Stimulated activated CD4-positive, alpha-beta T cell treated with anti-CD3 and anti-CD28 coated beads, Interleukin-2, amount 100 ng/mL, for 24 hours (primary cell): Measurements from ENCODE around the gene ZCCHC3.
A peak's percentile ranks its signal among the peaks of the same experiment; 100 is the strongest.
"Not testable (repeated sequence)": the region's sequence is repeated elsewhere in the genome, so short reads cannot be mapped to it uniquely, and the experiment has no call there.

Experiments used
- DNase-seq, 2 donors: peaks; one replicate each; pipeline ENCODE4 v3.0.0-alpha.2; 2020

The ZCCHC3 gene, protein sequence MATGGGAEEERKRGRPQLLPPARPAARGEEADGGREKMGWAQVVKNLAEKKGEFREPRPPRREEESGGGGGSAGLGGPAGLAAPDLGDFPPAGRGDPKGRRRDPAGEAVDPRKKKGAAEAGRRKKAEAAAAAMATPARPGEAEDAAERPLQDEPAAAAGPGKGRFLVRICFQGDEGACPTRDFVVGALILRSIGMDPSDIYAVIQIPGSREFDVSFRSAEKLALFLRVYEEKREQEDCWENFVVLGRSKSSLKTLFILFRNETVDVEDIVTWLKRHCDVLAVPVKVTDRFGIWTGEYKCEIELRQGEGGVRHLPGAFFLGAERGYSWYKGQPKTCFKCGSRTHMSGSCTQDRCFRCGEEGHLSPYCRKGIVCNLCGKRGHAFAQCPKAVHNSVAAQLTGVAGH

DNA sequence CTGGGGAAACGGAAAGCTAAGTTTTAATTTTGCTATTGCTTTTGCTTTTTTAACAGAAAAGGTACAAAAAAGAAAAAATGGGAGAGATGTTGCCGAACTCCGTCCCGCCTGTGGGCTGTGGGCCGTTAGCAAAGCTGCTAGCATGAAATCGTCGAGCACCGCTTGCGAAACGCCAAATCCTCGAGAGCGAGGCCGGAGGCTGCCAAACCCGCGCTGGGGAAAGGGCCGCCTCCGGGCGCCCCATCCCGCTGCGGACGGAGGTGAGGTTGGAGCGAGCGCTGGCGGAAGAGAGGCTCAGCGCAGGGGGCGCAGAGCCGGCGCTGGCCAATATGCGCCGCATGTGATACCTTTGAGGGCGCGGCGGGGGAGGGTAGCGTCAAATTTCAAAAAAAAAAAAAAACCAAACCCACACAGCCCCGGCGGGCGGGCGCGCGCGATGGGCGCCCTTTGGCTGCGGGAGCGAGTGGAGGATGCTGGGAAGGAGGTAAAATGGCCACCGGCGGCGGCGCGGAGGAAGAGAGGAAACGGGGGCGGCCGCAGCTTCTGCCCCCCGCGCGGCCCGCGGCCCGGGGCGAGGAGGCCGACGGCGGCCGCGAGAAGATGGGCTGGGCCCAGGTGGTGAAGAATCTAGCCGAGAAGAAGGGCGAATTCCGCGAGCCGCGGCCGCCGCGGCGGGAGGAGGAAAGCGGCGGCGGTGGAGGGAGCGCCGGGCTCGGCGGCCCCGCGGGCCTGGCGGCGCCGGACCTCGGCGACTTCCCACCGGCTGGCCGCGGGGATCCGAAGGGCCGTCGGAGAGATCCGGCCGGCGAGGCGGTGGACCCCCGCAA lies at the start of gene ZCCHC3:
Gene ZCCHC3 (plus strand): TSS at position 473 of the 827 bp plus-strand sequence. CDS start 17 bp downstream, at position 490.
- peak; percentile 84 to 85 for DNase-seq

DNA sequence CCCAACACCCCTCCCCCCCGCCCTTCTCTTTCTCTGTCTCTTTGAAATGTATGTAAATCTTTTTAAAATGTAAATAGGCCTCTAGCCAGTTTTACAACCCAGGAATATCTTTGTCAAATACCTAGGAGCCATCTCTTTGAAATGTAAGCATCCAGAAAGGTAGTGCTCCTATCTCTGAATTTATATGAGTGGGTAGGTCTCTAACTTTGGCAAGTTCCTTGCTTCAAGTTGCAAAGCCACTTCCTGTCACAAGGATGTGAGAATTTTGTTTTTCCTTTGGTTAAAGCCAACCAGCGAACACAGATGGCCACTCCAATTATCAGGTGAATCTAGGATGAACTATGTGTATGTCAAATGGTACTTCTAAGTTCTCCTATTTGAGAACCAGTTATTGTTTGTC lies 46.0 kb upstream of the ZCCHC3 start:
- DNase-seq, result no peak

DNA sequence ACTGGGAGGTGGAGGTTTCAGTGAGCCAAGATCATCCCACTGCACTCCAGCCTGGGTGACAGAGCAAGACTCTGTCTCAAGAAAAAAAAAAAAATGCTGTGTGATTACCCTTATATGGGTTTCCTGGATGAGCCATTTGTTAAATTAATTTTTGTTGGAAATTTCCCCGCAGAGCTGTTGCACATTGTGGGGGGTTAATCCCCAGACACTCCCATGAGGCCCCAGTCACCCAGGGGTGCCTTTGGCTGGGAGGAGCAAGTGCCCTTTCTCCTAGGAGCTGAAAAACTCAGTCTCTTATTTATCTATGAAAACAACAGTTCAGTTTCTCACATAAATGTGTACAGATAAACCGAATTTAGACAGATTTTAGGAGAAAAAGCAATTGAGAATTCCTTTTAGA lies 44.6 kb upstream of the ZCCHC3 start:
- DNase-seq, result no peak

DNA sequence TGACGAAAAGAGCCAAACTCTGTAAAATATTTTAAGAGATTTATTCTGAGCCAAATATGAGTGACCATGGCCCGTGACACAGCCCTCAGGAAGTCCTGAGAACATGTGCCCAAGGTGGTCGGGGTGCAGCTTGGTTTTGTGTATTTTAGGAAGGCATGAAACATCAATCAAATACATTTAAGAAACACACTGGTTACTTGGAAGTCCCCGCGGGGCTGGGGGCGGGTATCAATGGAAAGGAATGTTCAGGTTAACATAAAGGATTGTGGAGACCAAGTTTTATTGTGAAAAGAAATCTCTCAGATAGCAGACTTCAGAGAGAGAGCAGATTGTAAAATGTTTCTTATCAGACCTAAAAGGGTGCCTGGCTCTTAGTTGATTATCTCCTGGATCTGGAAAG lies 43.9 kb upstream of the ZCCHC3 start:
- DNase-seq, result not testable (repeated sequence)

DNA sequence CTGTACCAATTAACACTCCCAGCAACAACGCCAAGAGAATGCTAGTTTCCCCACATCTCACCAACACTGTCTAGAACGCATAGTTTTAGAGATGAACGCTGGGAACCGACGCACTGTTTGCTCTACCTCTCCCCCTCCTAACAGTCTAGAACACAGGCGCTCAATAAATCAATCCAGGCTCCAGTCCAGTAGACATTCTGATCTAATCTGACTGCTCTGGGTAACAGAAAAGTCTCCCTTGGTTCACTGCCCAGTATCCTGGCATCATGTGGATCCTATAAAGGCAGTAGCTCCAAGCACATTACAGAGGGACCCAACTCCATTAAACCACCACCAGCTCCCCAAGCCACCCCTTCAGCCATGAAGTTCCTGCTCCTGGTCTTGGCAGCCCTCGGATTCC lies 40.0 kb upstream of the ZCCHC3 start, which contains the start of gene DEFB132:
Gene DEFB132 (plus strand): TSS at position 306 of the 400 bp plus-strand sequence. CDS start 55 bp downstream, at position 361.
- DNase-seq, result no peak

DNA sequence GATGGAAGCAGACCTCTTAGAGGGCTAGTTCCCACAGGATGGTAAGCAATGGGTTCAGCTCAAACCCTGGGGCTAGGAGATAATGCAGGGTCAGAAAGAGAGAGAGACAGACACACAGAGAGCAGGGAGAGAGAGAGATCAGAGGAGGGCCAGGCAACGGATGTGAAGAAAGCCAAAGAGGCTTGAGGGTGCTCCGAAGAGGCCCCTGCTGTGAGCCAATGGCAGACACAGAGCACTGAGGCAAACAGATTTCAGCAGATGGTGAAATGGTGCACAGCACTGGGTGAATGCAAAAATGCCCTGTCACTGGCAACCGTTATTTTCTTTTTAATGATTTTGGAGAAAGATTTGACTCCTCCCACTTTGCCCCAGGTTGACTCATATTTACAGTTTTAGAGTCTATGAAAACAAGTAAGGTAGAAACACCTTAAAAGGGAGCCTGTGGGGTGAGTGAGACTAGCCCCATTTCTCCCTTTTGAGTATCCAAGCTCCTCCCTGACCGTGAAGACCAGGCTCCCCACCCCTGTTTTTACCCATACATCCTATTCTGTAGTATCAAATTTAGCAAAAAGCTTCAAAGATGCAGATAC lies 39.0 kb upstream of the ZCCHC3 start:
- no peak for DNase-seq

DNA sequence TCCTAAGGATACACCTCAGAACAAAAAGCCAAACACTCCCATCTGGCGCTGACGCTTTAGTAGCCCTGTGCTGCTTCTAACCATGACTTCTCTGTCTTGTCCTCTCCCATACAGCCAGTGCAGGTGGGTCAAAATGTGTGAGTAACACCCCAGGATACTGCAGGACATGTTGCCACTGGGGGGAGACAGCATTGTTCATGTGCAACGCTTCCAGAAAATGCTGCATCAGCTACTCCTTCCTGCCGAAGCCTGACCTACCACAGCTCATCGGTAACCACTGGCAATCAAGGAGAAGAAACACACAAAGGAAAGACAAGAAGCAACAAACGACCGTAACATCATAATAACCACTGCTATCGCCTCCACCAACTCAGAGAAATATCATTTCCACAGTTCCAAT lies 38.4 kb upstream of the ZCCHC3 start:
- DNase-seq, result no peak

DNA sequence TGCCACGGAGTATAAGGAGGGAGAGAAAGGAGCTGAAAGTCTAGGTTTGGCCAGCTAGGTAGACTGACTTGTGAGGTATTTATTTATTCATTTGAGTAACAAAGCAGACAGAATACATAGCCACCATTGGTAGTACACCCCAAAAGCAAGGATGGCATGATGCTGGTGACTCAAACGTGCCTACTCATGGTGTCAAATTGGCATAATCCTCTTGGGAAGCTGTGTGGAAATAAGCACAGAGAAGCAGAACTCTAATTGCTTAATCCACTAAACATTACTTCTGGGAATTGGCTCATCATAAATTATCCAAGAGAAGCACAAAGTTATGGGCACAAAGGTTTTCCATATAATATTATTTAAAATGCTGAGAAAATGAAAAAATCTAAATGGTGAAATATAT lies 37.4 kb upstream of the ZCCHC3 start:
- DNase-seq, result no peak

DNA sequence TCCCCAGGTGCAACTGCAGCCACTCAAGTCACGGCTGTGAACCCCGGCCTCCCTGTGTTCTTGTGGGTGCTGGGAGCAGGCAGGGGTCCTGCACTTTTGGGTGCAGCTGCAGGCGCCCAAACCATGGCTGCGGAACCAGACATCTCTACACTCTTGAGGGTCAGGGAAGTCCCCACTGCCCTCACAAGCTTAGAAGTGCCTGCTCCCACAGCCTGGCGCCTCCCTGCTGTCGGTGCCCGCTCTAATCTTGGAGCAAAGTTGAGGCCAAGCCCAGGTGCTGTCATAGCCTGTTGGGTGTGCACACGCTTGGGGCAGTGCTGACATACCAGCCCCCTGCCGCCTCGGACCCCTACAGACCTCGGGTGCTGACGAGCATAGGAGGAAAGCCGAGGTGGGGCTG lies 33.7 kb upstream of the ZCCHC3 start:
- no peak for DNase-seq

DNA sequence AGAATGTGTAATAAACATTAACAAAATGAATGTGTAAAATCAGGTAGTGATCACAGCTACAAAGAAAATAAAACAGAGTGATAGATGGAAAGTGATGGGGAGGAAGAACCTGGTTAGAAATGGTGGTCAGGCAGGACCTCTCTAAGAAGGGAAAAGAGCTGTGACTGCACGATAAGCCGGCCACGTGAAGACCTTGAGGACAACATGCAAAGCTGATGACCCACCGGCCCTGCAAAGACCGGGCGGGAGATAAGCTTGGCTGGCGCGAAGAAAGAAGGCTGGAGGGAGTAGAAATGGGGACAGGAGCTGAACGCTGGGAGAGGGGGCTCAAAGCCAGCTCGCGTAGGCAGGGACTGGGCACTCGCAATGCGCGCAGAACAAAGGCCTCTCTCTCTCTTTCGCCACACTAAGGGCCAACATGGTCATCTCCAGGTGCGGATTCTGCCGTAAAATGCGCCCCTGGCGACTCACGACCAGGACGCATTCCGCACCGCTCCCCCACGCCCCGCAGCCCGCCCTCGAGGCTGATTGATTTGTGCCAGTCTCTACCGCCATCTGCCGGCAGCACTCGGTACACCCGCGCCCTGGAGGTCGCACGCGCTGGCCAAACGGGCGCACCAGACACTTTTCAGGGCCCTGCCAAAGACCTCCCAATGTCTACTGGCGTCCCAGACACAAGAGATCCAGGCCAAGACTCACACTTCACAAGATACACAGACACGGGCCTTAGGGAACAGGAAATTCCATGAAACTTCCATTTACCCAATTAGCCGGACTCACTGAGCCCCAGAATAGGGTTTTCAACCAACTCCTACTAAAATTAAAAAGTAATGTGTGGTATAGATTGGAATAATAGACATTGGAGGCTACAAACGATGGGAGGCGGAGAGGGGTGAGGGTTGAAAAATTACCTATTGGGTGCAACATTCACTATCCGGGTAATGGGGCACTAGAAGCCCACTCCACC lies 30.5 kb upstream of the ZCCHC3 start:
- peak; percentile 95 for DNase-seq

DNA sequence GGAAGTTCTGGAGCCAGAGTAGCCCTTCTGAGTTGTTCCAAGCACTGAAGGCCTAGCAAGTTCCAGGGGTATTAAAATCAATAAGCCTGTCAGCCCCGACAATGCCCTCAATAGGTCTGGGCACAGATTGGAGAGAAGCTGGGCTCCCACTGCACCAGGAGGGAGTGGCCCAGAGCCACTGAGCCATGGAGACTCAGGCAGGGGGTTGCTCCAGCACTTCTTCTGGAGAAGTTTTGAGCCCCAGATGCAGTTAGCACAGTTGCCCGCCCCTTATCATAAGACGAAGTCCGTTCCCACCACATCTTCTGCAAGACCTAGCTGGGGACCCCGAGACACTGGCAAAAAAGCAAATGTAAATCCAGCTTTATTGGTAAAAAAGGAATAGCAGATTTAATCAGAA lies 26.9 kb upstream of the ZCCHC3 start:
- peak in 1 of 2 donors; percentile 6 for DNase-seq

DNA sequence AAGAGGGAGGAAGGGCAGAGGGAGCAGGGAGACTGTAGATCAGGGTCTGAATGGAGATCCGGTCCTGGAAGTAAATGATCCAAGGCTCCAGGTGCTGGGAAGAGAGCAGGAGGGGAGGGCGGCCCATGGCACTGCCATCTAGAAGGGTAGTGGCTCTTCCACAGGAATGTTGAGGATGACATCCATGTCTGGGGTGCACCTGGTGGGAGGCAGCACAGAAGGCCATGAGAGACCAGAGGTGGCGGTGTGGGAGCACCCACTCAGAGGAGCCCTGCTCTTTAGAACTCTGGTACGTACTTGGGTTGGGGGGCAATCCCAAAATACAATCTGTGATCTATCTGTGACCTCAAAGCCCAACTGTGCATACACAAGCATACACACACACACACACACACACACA lies 26.3 kb upstream of the ZCCHC3 start:
- no peak for DNase-seq

DNA sequence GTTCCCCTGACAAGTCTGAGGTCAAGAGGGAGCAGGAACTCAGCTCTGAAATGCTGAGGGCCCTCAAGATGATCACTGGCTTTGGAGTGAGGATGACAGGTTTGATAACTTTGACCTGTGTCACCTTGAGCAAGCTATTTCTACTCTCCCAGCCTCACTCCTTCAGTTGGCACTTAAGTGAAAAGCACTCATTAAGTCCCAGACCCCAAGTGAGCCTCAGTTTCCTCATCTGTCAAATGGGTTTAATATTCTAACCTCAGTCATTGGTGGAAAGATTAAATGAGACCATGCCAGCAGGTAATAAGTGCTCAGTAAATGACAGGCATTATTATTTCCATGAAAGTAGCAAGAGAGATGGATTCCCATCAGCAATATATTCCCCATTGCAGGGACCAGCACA lies 25.8 kb upstream of the ZCCHC3 start:
- no peak for DNase-seq

DNA sequence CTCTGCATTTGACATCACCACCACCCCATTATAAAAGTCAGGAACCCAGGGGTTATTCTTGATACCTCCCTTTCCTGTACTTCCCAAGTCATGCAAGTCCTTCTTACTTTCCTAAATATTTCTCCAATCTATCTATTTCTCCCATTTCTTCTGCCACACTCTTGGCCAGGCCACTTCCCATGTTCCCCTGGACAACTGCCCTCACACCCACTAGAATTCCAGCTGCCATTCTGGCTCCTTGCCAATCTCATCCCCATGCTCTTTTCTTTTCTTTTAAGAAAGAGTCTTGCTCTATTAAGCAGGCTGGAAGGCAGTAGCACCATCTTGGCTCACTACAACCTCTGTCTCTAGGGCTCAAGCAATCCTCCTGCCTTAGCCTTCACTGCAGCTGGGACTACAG lies 24.7 kb upstream of the ZCCHC3 start:
- DNase-seq, result no peak

DNA sequence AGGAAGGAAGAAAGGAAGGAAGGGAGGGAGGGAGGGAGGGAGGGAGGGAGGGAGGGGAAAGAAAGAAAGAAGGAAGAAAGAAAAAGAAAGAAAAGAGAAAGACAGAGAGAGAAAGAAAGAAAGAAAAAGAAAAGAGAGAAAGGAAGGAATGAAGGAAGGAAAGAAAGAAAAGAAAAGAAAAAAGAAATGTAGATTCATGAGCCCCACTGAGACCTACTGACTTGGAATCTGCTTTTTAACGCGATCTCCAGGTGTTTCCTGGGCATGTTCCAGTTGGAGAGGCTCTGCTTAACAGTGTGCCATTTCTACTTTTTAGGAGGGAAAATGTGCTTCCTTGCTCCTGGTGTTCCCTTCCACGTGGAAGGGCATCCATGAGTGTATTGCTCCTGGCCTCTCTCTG lies 23.5 kb upstream of the ZCCHC3 start:
- DNase-seq, result no peak

DNA sequence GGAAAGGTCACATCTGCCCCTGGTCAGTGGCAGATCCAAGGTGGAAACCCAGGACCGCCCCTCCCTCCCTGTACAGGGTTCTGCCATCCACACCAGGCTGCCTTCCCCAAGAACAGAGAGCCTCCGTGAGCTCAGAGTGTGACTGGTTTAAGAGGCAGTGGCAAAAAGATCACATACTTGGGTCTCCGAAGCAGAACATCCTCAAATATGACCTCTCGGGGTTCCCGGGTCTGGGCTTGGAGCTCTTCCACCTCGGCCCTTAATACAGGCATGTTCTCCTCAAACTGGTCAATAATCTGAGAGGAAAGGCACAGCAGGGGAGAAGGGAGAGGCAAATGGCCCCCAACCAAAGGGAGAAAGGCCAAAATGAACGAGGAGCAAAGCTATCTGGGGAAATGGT lies 21.6 kb upstream of the ZCCHC3 start:
- no peak for DNase-seq

DNA sequence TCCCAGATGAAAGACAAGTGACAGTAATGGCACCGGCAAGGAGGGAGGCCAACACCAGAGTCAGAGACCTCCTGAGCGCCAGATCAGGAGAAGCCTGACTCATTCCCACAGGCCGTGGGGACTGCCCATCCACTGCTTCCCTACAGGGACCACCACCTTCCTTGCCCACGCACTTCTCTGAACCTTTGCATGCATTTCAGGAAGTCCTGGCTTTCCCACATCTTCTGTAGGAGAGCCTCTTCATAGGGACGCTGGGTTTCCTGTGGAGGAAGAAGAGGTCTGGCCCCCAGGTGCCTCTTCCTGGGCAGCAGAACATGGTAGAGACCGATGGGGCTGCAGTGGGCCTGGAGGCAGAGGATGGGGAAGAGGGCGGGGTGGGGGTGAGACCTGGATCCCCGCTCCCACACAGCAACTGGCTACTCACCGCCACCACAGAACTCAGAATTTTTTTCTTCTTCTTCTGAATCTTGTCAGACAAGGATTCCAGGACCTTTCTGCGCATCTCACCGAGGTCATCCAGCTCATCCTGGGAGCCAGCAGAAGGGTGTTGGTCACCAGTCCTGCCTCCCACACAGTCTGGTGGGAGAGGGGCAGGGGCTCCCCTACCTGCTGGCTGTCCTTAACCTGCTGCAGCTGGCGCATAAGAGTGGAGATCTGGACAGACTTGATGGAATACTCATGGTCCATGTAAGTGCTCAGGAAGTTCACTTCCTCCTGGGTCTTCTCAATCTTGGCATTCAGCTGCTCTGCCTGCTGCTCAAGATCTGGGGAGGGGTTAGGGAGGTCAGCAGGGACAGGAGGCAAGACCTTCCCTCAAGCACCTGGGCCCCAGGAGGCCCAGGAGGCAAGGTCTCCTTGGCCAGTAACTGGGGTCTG lies 20.5 kb upstream of the ZCCHC3 start:
- DNase-seq, result no peak

DNA sequence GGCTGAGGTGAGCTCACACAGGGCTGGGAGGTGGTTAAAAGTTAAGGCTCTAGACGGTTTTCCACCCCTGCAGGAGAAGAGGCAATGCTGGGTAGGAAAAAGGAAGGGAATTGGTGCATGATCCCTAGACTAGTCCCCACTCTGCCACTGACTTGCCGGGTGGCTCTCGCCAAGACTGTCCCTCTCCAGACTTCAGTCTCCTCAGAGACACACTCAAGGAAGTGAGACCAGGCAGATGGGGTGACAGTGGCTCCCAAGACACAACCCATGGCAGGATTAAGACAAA lies 19.9 kb upstream of the ZCCHC3 start:
- DNase-seq, result no peak

DNA sequence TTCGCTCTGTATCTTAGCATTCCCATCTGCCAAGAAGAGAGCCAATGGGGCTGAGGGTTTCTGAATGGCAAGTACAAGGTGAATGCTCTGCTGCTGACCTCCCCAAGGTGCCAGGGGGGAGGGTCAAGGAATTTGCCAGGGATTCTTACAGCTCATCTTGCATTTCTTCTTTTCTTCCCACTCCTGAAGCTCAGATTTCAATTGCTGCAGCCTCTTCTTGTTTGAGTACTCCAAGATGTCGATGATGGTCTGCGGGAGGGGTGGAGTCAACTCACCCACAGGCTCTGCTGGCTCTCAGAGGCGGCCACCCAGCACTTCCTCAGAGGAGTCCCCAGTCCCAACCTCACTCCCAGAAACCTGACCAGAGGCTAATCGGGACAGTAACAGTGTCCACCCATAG lies 19.2 kb upstream of the ZCCHC3 start:
- no peak for DNase-seq

DNA sequence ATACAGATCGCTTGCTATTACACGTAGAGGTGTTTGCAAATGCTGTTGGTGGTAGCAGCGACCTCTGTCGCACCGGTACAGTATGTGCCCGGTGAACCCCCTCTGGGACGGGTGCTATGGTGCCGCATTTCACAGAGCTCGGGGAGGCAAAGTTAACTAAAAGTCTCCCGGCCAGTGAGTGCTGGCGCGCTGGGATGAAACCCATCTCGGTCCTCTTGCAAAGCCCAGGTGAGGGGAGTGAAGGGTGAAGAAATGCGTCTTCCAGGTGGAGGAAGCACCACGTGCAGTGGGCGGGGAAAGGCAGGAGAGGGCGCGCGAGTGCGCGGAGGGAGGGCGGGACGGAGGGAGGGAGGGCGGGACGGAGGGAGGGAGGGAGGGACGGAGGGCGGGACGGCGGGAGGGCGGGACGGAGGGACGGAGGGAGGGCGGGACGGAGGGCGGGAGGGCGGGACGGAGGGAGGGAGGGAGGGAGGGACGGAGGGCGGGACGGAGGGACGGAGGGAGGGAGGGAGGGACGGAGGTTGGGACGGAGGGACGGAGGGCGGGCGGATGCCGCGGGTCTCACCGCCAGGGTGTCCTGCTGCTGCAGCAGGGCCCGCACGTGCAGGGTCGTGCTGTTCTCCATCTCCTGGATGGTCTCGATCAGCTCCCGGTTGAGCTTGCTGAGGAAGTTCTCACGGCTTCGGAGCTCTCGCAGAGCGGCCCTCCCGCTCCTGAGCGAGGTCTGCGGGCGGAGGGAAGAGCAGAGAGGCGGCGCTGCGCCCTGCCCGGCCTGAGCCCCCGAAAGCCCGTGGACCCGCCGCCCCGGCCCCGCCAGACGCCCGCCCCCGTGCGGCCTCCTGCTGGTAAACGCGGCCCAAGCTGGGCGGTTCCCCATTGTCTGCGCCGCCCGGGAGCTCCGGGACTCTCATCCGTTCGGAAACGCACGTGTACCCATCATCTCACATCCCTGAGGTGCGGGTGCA lies 18.5 kb upstream of the ZCCHC3 start:
- DNase-seq, result no peak
